Measurements from ENCODE around the gene TAS1R3. TPM values are rescaled to one million over a fixed set of nuclear protein-coding genes. Genes with fewer than 3 reads are reported as not detected.

Gene TAS1R3
- total and polyA plus RNA-seq, 2 donors (not counting 1 experiment from before 2014, with no cell fraction given), result 4.1 to 11.7 TPM

DNA sequence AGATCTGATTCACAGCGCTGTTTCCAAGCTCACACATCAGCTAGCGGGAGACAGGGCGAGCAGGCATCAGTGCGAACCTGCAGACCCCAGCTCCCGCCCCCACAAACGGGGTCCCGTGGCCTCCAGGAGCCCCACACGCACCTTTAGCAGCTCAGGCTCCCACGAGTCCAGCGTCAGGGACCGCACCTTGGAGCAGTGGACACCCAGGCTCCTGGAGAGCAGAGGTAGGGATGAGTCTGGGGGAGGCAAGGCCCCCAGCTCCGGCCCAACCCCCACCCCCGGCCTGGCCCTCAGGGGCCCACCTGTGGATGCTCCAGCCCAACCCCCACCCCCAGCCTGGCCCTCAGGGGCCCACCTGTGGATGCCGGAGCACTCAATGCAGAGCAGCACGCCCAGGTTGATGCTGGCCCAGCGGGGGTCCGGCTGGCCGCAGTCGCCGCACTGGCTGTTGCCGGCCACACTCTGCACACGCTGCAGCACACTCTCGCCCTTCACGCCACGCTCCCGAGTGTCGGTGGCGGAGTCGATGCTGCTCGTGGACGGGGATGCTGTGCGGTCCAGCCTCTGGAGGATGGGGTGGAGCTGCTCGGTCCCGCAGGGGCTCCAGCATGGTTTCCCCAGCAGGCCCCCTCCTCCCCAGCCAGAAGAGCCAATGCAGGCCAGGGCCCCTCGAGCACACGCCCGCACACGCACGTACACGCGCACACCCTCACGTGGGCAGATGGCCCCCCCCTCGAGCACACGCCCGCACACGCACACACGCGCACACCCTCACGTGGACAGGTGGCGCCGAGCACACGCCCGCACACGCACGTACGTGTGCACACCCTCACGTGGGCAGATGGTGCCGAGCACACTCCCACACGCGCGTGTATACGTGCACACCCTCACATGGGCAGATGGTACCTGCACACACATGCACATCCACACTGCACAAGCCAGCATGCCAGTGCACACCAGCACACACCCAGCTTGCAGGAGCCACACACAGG, 34.7 kb upstream of the TAS1R3 start:
- DNase-seq (no peak), ATAC-seq (ENCODE audit: low read depth) (no peak)

More for the DNA sequence above, 34.7 kb upstream of the TAS1R3 start:
- H3K27ac Mint-ChIP-seq, result no peak overlapping the region
- intact Hi-C loops (cut with micrococcal nuclease), result no loop called here
- H3K4me2 ChIP-seq (replicated peaks; ENCODE audit: low read depth, low read length, poor library complexity, severe bottlenecking), result no peak overlapping the region
- 96% methylated on average over 60 of the region's 62 CpGs for WGBS (ENCODE audit: insufficient coverage)
- ChIA-PET CTCF (interaction anchor here (1.5 kb wide), 1 partner anchor 9 kb away, joined by 4 read pairs; no protein-coding TSS in a partner anchor), POLR2A (no interaction called here)
- H2AFZ ChIP-seq (ENCODE audit: insufficient read depth, low read depth, low read length, poor library complexity, severe bottlenecking), result no peak overlapping the region
- peaks cover 8% of the 10 kb centered on the region for H4K20me1 ChIP-seq (ENCODE audit: control insufficient read depth, insufficient read depth, low read length, poor library complexity, severe bottlenecking)
- H3K27ac ChIP-seq (ENCODE audit: low read length in 2 of 2), result no peak overlapping the region
- no peak overlapping the region for H3K4me3 ChIP-seq (ENCODE audit: control extremely low read depth in 1 of 5, extremely low read depth in 1 of 5, insufficient read depth in 1 of 5, low read depth in 2 of 5, low read length in 4 of 5)
- H3K9me3 ChIP-seq (ENCODE audit: control extremely low read depth in 1 of 3, control insufficient read depth in 2 of 3, insufficient read depth in 1 of 3, low read length in 2 of 3), result no peaks in the 10 kb centered on the region
- H3K4me1 ChIP-seq (ENCODE audit: control insufficient read depth in 2 of 2, insufficient read depth in 2 of 2, low read length in 2 of 2), result peaks cover 0 to 9% of the 10 kb centered on the region in 2 donors
- TF ChIP-seq EZH2 (IDR thresholded peaks at IDR 0.05; ENCODE audit: borderline replicate concordance, insufficient read depth, low read depth, low read length, poor library complexity, severe bottlenecking), result no peak
- TF ChIP-seq, protein P1, sequence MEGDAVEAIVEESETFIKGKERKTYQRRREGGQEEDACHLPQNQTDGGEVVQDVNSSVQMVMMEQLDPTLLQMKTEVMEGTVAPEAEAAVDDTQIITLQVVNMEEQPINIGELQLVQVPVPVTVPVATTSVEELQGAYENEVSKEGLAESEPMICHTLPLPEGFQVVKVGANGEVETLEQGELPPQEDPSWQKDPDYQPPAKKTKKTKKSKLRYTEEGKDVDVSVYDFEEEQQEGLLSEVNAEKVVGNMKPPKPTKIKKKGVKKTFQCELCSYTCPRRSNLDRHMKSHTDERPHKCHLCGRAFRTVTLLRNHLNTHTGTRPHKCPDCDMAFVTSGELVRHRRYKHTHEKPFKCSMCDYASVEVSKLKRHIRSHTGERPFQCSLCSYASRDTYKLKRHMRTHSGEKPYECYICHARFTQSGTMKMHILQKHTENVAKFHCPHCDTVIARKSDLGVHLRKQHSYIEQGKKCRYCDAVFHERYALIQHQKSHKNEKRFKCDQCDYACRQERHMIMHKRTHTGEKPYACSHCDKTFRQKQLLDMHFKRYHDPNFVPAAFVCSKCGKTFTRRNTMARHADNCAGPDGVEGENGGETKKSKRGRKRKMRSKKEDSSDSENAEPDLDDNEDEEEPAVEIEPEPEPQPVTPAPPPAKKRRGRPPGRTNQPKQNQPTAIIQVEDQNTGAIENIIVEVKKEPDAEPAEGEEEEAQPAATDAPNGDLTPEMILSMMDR (IDR thresholded peaks at IDR 0.05), result no peak
- no peaks in the 10 kb centered on the region for H3K9me3 Mint-ChIP-seq (ENCODE audit: insufficient read depth)
- no peak overlapping the region for H3K9ac ChIP-seq (ENCODE audit: low read length)
- no peaks in the 10 kb centered on the region for H3K27me3 Mint-ChIP-seq
- H3K4me1 Mint-ChIP-seq, result peaks cover 7% of the 10 kb centered on the region
- no peaks in the 10 kb centered on the region for H3K27me3 ChIP-seq (replicated peaks in 1 of 4; ENCODE audit: control extremely low read depth in 1 of 4, control insufficient read depth in 3 of 4, insufficient read depth in 4 of 4, low read length in 3 of 4)
- H3K79me2 ChIP-seq (ENCODE audit: control insufficient read depth, insufficient read depth, low read length), result no peaks in the 10 kb centered on the region
- H3K4me3 Mint-ChIP-seq, result no peak overlapping the region
- no peaks in the 10 kb centered on the region for H3K36me3 ChIP-seq (replicated peaks in 1 of 2; ENCODE audit: control extremely low read depth in 1 of 2, control insufficient read depth in 1 of 2, extremely low read depth in 1 of 2, insufficient read depth in 2 of 2, low read length in 1 of 2)
